ENCODE measurements around the gene IDI1.

DNA sequence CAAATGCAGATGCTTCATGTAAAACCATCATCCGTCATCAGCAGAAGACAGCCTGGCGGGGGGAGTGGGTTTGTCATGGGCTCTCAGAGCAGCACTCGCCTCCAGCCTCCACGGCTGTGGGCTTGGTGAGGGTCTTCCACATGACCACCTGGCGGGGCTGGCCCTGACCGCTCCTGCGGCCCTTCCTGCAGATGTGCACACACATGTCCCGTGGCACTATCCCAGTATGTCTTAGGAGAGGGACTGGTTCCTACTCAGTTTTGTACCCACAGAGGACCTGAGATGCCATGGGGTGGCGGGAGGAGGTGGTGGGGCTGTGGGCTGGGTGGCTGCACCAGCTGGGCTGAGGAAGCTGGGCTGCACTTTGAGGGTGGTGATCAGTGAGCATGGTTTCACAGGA, 28.0 kb downstream of the IDI1 start:
- TF ChIP-seq, protein P1, sequence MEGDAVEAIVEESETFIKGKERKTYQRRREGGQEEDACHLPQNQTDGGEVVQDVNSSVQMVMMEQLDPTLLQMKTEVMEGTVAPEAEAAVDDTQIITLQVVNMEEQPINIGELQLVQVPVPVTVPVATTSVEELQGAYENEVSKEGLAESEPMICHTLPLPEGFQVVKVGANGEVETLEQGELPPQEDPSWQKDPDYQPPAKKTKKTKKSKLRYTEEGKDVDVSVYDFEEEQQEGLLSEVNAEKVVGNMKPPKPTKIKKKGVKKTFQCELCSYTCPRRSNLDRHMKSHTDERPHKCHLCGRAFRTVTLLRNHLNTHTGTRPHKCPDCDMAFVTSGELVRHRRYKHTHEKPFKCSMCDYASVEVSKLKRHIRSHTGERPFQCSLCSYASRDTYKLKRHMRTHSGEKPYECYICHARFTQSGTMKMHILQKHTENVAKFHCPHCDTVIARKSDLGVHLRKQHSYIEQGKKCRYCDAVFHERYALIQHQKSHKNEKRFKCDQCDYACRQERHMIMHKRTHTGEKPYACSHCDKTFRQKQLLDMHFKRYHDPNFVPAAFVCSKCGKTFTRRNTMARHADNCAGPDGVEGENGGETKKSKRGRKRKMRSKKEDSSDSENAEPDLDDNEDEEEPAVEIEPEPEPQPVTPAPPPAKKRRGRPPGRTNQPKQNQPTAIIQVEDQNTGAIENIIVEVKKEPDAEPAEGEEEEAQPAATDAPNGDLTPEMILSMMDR (IDR thresholded peaks at IDR 0.05 in 8 of 11, conservative IDR thresholded peaks at IDR 0.05 in 3 of 11): no peak
- TF ChIP-seq POLR2A (IDR thresholded peaks at IDR 0.05) (no peak), POLR2AphosphoS5 (IDR thresholded peaks at IDR 0.05) (peak in 2 of 3 donors; percentile 18 to 34)
